NCI-H1105 (cell line): ENCODE results near the gene HAPLN3.
A peak's percentile ranks its signal among the peaks of the same experiment; 100 is the strongest.

Experiments
- DNase-seq: peaks from one replicate; lab custom pipeline; 2025; lab: John Stamatoyannopoulos, UW

HAPLN3 gene

DNA sequence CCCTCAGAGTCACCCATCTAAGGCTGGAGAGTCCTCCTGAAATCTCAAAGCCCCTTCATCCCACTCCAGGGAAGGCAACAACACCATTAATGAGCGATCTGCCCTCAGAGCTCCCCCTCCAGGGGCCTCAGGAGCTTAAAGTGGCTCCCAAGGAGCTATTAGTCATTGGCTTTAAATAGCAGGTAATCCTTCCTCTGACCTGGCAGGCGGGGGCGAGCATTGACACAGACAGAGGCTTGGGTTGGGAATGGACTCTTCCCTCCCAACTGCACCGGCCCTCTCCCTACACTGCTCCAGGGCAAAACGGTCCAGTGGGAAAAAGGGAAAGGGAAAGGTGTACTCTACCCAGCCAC is 16.4 kb upstream of the HAPLN3 start:
- no peak for DNase-seq

DNA sequence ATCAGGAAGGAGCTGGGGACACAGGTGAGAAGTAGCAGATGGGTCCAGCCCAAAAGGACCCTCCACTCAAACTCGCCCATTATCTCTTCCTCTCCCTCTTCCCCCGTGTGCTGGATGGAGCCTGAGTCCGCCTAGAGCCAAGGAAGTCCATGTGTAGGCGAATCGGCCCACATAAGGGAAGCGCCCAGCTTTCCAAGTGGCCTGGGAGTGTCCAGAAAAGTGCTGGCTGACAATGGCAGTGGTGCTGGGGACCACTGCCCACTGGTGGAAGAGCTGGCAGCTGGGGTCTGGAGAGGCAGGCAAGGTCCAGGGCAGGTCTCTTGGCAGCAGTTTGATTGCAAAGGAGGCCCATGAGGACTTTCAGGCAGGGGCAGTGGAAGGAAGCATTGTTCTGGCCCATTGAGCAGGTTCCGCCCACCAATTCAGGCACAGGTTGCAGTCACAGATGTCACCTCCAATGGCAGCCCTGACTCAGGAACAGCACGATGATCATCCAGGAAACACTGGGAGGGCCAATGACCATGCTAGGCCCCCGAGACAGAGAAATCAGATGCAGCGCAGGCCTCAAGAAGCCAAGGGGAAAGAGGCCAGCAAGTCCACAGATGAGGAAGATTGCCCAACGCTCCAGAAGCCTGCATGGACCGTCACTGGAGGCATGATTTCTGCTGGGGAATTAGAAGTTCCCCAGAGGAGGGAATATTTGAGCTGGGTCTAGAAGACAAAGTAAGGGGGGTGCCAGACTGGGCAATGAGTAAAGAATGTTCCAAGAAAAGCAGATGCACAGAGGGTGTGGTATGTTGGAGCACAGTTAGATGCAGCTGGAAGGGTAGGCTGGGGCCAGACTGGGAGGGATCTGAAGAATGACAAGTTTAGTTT is 14.8 kb upstream of the HAPLN3 start:
- DNase-seq: no peak

GRCh38 chr15:88908697-88909621 is 13.6 kb upstream of the HAPLN3 start:
- no peak for DNase-seq

DNA sequence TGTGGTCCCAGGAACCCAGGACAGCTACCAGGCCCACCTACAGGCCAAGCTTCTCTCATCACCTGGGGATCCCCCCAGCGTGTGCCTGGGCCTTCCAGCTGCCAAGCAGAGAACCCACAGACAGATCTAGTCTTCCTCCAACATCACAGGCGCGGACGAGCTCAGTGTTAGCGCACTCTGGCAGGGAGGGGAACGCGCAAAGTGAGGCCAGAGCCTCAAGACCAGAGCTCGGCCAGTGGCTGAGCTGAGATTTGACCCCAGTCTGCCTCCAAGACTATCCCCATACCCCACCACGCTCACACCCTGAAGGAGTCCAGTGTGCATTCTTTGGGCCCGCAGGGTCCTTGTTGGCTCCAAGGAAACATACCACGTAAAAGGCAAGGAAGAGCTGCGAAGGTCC is 12.8 kb upstream of the HAPLN3 start:
- no peak for DNase-seq

GRCh38 chr15:88907111-88907510 is 11.8 kb upstream of the HAPLN3 start:
- no peak for DNase-seq

DNA sequence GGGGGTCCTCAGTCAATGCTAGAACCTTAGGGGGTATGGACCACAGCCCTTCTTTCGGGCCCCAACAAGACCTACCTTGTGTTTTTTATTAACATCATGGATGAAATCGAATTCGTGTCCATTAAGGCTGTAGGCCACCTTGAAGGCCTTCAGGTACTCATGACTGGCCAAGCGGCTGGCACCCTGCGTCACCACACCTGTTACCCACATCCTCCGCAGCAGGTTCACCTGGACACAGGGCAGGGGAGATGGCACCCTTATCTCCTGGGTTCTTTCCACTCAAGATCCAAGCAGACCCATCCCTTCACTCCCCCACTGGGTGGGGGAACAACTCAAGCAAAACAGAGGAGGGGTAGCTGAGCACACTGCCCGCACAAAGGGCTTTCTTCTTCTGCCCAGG is 11.2 kb upstream of the HAPLN3 start:
- DNase-seq: no peak

DNA sequence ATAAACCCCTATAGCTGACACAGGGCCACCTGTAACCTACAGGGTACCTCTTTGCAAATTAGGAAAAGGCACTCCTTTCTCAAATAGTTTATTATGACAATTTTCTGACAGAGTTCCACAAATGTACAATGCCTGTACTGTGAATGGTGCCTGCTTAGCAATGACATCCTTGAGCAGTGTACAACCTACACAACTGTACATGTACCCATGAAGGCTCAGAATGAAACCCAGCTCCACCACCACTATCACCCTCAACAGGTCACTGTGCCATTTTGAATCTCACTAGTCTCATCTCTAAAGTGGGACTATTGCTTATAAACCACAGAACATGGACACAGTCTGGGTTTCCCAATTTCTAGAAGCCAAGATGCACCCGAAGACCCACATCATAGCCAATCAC is 10.8 kb upstream of the HAPLN3 start:
- DNase-seq: no peak

GRCh38 chr15:88905576-88905975 is 10.2 kb upstream of the HAPLN3 start:
- DNase-seq: no peak

- DNase-seq: peak; percentile 17
Observed at GRCh38 chr15:88904624-88905327, 9.4 kb upstream of the HAPLN3 start.

GRCh38 chr15:88904257-88904623 is 8.9 kb upstream of the HAPLN3 start:
- no peak for DNase-seq

DNA sequence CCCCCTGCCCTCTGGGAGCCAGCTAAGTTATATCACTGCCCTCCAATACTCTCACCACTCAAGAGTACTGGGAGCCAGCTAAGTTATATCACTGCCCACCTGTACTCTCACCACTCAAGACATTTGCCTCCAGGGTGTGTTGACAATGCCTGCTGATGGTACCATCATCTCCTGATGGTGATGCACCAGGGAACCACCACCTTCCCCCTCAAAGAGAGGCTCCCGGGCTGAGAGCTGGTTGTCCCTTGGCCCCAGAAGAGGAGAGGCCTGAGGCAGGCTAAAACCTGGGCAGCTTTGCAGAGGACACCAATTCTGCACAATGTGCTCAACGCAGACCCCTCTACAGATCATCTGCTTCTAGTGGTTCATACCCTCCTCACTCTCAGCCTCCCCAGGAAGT is 7.5 kb upstream of the HAPLN3 start:
- no peak for DNase-seq

- no peak for DNase-seq
Observed at GRCh38 chr15:88902221-88902835, 7.0 kb upstream of the HAPLN3 start.

- DNase-seq: no peak
Observed at GRCh38 chr15:88901508-88902220, 6.3 kb upstream of the HAPLN3 start.

DNA sequence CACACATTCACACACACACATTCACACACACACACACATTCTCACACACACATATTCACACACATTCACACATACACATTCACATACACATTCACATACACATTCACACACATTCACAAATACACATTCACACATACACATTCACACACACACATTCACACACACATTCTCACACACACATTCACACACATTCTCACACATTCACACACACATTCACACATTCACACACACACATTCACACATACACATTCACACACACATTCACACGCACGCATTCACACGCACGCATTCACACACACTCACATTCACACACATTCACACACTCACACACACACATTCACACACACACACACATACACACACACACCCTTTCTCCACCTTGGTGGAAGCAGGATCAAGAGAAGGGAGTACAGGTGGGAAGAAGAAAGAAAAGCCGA is 5.7 kb upstream of the HAPLN3 start:
- no peak for DNase-seq

DNA sequence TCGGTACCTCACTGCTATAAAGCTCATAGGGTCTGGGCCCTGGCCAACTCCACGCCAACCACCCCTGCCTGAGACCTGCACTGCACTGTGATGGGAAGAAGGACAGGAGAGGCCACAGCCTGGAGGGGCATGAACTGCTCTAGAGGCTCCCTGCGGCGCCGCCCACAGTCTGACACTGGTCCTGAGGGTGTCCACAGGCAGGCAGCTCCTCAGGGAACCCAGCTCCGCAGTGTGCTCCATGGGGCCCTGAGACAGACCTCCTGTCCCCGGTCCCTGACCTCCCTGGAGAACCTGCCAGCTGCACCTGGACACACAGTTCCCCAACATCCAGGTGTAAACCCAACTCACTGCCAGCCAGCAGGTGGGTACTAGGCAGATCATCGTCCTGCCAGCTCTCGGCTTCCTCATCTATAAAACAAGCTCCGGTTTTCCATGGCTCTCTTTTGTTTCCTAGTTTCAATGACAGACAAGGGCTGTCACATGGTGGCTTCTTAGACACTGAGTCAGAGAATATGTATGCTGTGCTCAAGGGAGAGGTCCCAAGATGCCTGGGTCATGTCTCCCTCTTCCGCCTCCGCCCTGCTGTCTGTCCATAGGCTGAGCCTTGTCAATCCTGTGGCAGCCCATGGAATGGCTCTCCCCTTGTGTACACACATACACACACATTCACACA is 5.1 kb upstream of the HAPLN3 start:
- DNase-seq: no peak

- DNase-seq: no peak
Observed at GRCh38 chr15:88899251-88899650, 3.9 kb upstream of the HAPLN3 start.

DNA sequence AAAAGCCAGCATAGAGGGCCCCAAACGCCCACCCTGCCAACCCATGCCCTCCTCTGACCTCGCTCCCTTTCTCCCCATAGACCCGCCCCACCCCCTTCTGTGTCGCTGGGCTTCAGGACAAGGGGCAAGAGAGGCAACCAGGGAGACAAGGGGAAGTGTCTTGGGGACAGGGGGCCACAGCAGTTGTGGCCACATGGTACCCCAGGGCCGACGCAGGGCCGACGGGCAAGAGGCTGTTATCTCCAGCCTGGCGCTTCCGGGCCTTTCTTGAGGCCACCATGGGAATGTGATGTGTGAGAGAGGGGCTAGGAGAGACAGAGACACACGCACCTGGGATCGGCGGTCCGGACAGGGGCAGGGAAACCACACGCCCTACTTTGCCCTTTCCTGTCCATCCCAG is 3.4 kb upstream of the HAPLN3 start:
- DNase-seq: no peak

DNA sequence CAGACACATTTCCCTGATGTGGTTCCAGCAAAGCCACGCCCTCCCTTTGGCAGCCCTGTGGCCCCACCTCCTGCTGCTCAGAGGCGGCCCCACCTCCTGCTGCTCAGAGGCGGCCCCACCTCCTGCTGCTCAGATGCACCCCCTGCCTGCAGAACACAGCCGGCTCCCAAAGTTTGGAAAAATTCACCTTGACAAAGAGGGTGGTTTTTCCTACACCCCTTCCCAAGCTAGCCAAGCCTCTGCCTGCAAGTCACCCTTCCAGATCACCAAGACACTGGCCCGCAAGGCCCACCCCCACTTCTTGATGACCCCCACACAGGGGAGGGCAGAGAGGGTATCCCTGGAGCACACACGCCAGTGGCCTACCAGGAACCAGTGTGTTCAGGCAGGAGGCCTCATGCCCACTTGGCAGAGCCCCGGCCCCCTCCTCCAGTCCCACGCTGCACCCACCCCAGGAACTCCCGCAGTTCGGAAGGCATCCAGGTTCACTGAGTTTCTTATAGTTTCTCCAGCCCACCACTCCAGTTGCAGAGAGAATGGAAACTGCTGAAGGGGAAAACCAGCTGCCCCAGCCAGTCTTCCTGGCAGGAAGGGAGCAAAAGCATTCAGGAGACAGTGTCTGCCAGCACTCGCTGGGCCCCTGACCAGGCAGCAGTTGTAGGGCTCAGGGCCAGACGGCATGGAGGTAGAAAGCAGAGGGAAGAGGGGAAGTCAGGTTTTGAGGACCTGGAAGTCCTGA is 2.3 kb upstream of the HAPLN3 start:
- peak; percentile 27 for DNase-seq

GRCh38 chr15:88897142-88897455 is 1.8 kb upstream of the HAPLN3 start:
- no peak for DNase-seq

- DNase-seq: no peak
Observed at GRCh38 chr15:88896333-88897033, 1.1 kb upstream of the HAPLN3 start.
